ENCODE results near the gene ELF5. TPM values are rescaled to one million over a fixed set of nuclear protein-coding genes. Genes with fewer than 3 reads are reported as not detected.

Gene ELF5
- total and polyA plus RNA-seq, 2 donors (not counting 1 experiment from before 2014, with no cell fraction given): not detected

DNA sequence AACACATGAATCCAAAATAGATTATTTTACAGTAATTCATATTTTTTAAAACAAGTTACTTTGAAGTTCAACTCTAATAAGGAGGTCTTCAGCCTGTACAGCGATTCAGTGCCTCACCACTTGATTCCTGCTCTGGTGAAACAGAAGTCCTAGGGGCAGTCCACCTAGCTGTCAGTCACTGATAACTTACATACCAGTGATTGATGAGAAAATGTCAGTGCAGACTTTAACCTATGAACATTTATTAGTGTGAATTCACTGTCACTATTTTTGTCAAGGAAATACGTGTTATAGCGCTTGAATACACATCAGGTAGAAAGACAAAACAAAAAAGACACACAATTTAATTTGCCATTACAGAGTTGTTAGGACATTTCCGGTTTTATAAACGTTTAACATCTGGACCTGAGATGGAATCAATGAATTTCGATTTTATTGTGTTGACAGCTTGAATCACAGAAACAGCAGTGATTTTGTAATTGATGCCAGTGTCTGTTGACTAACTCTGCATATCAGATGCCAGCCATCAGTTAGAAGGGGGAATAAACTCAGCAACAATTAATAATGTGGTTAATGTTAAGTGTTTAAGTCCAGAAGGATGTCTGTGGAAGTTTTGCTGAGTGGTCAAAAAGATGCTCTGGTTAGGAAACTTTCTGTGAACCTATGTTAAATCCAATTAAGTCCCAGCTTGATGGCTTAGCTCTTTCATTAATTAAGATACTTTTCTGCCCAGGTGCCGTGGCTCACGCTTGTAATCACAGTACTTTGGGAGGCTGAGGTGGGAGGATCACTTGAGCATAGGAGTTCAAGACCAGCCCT, 34.5 kb downstream of the ELF5 start:
- Mint-ChIP-seq H3K4me3 (no peak overlapping the region), H3K27ac (no peak overlapping the region), H3K27me3 (peaks cover 6% of the 10 kb centered on the region), H3K4me1 (no peaks in the 10 kb centered on the region), H3K9me3 (ENCODE audit: insufficient read depth) (no peaks in the 10 kb centered on the region)
- no peak for ATAC-seq (ENCODE audit: low read depth)
- no peak for DNase-seq
- H3K9me3 ChIP-seq (ENCODE audit: control extremely low read depth in 1 of 3, control insufficient read depth in 2 of 3, insufficient read depth in 1 of 3, low read length in 2 of 3): no peaks in the 10 kb centered on the region
- H3K4me1 ChIP-seq (ENCODE audit: control insufficient read depth in 2 of 2, insufficient read depth in 2 of 2, low read length in 2 of 2): no peaks in the 10 kb centered on the region
- H4K20me1 ChIP-seq (ENCODE audit: control insufficient read depth, insufficient read depth, low read length, poor library complexity, severe bottlenecking): no peaks in the 10 kb centered on the region
- no peaks in the 10 kb centered on the region for H3K27me3 ChIP-seq (replicated peaks in 1 of 4; ENCODE audit: control extremely low read depth in 1 of 4, control insufficient read depth in 3 of 4, insufficient read depth in 4 of 4, low read length in 3 of 4)
- ChIA-PET CTCF (no interaction called here), POLR2A (no interaction called here)
- intact Hi-C loops (cut with micrococcal nuclease): no loop called here
- H2AFZ ChIP-seq (ENCODE audit: insufficient read depth, low read depth, low read length, poor library complexity, severe bottlenecking): no peak overlapping the region
- no peaks in the 10 kb centered on the region for H3K36me3 ChIP-seq (replicated peaks in 1 of 2; ENCODE audit: control extremely low read depth in 1 of 2, control insufficient read depth in 1 of 2, extremely low read depth in 1 of 2, insufficient read depth in 2 of 2, low read length in 1 of 2)
- H3K27ac ChIP-seq (ENCODE audit: low read length in 2 of 2): no peak overlapping the region
- H3K4me3 ChIP-seq (ENCODE audit: control extremely low read depth in 1 of 5, extremely low read depth in 1 of 5, insufficient read depth in 1 of 5, low read depth in 2 of 5, low read length in 4 of 5): no peak overlapping the region
- TF ChIP-seq, protein P1, sequence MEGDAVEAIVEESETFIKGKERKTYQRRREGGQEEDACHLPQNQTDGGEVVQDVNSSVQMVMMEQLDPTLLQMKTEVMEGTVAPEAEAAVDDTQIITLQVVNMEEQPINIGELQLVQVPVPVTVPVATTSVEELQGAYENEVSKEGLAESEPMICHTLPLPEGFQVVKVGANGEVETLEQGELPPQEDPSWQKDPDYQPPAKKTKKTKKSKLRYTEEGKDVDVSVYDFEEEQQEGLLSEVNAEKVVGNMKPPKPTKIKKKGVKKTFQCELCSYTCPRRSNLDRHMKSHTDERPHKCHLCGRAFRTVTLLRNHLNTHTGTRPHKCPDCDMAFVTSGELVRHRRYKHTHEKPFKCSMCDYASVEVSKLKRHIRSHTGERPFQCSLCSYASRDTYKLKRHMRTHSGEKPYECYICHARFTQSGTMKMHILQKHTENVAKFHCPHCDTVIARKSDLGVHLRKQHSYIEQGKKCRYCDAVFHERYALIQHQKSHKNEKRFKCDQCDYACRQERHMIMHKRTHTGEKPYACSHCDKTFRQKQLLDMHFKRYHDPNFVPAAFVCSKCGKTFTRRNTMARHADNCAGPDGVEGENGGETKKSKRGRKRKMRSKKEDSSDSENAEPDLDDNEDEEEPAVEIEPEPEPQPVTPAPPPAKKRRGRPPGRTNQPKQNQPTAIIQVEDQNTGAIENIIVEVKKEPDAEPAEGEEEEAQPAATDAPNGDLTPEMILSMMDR (IDR thresholded peaks at IDR 0.05): no peak
- TF ChIP-seq EZH2 (IDR thresholded peaks at IDR 0.05; ENCODE audit: borderline replicate concordance, insufficient read depth, low read depth, low read length, poor library complexity, severe bottlenecking): no peak
- H3K4me2 ChIP-seq (replicated peaks; ENCODE audit: low read depth, low read length, poor library complexity, severe bottlenecking): no peak overlapping the region
- no peaks in the 10 kb centered on the region for H3K79me2 ChIP-seq (ENCODE audit: control insufficient read depth, insufficient read depth, low read length)
- 98% methylated on average over 5 of the region's 8 CpGs for WGBS (ENCODE audit: insufficient coverage)
- H3K9ac ChIP-seq (ENCODE audit: low read length): no peak overlapping the region

DNA sequence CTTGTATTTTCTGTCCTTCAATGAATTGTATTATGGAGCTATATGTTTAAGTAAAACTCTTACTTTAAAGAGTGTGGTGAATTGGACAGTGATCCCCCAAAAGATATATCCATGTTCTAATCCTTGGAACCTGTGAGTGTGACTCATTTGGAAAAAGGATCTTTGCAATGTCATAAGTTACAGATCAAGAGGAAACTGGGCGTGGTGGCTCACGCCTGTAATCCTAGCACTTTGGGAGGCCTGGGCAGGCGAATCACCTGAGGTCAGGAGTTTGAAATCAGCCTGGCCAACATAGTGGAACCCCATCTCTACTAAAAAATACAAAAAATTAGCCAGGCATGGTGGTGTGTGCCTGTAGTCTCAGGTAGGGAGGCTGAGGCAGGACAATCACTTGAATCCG, 36.7 kb downstream of the ELF5 start:
- TF ChIP-seq, protein P1 (IDR thresholded peaks at IDR 0.05): no peak
- TF ChIP-seq EZH2 (IDR thresholded peaks at IDR 0.05; ENCODE audit: borderline replicate concordance, insufficient read depth, low read depth, low read length, poor library complexity, severe bottlenecking): no peak
- H3K36me3 ChIP-seq (replicated peaks in 1 of 2; ENCODE audit: control extremely low read depth in 1 of 2, control insufficient read depth in 1 of 2, extremely low read depth in 1 of 2, insufficient read depth in 2 of 2, low read length in 1 of 2): peaks cover 1 to 7% of the 10 kb centered on the region in 2 experiments
- ChIA-PET CTCF (interaction anchor here (0.6 to 1.0 kb wide), 3 partner anchors 14 to 35 kb away, joined by 3 read pairs; no protein-coding TSS in a partner anchor), POLR2A (no interaction called here)
- Mint-ChIP-seq H3K4me1 (no peaks in the 10 kb centered on the region), H3K27ac (no peak overlapping the region), H3K27me3 (peaks cover 4% of the 10 kb centered on the region), H3K9me3 (ENCODE audit: insufficient read depth) (no peaks in the 10 kb centered on the region), H3K4me3 (no peak overlapping the region)
- H3K4me1 ChIP-seq (ENCODE audit: control insufficient read depth in 2 of 2, insufficient read depth in 2 of 2, low read length in 2 of 2): no peaks in the 10 kb centered on the region
- ATAC-seq (ENCODE audit: low read depth) (no peak), DNase-seq (no peak)
- no peaks in the 10 kb centered on the region for H3K79me2 ChIP-seq (ENCODE audit: control insufficient read depth, insufficient read depth, low read length)
- no peak overlapping the region for H3K9ac ChIP-seq (ENCODE audit: low read length)
- intact Hi-C loops (cut with micrococcal nuclease): no loop called here
- H3K4me3 ChIP-seq (ENCODE audit: control extremely low read depth in 1 of 5, extremely low read depth in 1 of 5, insufficient read depth in 1 of 5, low read depth in 2 of 5, low read length in 4 of 5): no peak overlapping the region
- H4K20me1 ChIP-seq (ENCODE audit: control insufficient read depth, insufficient read depth, low read length, poor library complexity, severe bottlenecking): no peaks in the 10 kb centered on the region
- H3K27me3 ChIP-seq (replicated peaks in 1 of 4; ENCODE audit: control extremely low read depth in 1 of 4, control insufficient read depth in 3 of 4, insufficient read depth in 4 of 4, low read length in 3 of 4): no peaks in the 10 kb centered on the region
- no peak overlapping the region for H3K27ac ChIP-seq (ENCODE audit: low read length in 2 of 2)
- H2AFZ ChIP-seq (ENCODE audit: insufficient read depth, low read depth, low read length, poor library complexity, severe bottlenecking): no peak overlapping the region
- H3K4me2 ChIP-seq (replicated peaks; ENCODE audit: low read depth, low read length, poor library complexity, severe bottlenecking): no peak overlapping the region
- H3K9me3 ChIP-seq (ENCODE audit: control extremely low read depth in 1 of 3, control insufficient read depth in 2 of 3, insufficient read depth in 1 of 3, low read length in 2 of 3): no peaks in the 10 kb centered on the region
- WGBS (ENCODE audit: insufficient coverage): 100% methylated on average over 2 of the region's 4 CpGs
